ENCODE results near the gene HABP2.

DNA sequence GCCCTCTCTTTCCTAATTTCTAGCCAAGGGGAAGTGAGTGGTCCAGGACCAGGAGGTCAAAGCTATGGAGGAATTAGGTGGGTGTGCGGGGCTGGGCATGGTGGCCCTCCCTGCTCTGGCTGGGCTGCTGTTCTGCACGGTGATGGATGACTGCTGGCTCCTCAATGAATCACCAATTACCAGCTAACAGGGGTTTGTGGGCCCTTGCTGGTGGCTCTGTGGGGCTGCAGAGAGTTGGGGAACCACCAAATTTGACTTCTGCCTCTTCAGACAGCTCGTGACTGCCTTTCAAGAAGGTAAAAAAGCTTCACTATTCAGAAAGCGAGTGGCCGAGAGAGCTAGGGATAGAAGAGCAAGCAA is 35.0 kb upstream of the HABP2 start:
- TF ChIP-seq ZFP41 (tag by site-specific recombination; IDR thresholded peaks at IDR 0.05; ENCODE audit: borderline replicate concordance) = no peak
- no peak for TF ChIP-seq ZNF610 (tag by site-specific recombination; IDR thresholded peaks at IDR 0.05; ENCODE audit: borderline replicate concordance)
- no peak for TF ChIP-seq ZNF274 (IDR thresholded peaks at IDR 0.05; ENCODE audit: low read length)
- TF ChIP-seq ZNF274 (tag by site-specific recombination; IDR thresholded peaks at IDR 0.05; ENCODE audit: borderline replicate concordance) = no peak
- TF ChIP-seq, protein P1, sequence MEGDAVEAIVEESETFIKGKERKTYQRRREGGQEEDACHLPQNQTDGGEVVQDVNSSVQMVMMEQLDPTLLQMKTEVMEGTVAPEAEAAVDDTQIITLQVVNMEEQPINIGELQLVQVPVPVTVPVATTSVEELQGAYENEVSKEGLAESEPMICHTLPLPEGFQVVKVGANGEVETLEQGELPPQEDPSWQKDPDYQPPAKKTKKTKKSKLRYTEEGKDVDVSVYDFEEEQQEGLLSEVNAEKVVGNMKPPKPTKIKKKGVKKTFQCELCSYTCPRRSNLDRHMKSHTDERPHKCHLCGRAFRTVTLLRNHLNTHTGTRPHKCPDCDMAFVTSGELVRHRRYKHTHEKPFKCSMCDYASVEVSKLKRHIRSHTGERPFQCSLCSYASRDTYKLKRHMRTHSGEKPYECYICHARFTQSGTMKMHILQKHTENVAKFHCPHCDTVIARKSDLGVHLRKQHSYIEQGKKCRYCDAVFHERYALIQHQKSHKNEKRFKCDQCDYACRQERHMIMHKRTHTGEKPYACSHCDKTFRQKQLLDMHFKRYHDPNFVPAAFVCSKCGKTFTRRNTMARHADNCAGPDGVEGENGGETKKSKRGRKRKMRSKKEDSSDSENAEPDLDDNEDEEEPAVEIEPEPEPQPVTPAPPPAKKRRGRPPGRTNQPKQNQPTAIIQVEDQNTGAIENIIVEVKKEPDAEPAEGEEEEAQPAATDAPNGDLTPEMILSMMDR (tag by site-specific recombination; IDR thresholded peaks at IDR 0.05) = no peak
- no peak for TF ChIP-seq ZNF114 (tag by site-specific recombination; IDR thresholded peaks at IDR 0.05)
- TF ChIP-seq ZNF138 (tag by site-specific recombination; IDR thresholded peaks at IDR 0.05; ENCODE audit: borderline replicate concordance) = no peak
- TF ChIP-seq, protein P2, sequence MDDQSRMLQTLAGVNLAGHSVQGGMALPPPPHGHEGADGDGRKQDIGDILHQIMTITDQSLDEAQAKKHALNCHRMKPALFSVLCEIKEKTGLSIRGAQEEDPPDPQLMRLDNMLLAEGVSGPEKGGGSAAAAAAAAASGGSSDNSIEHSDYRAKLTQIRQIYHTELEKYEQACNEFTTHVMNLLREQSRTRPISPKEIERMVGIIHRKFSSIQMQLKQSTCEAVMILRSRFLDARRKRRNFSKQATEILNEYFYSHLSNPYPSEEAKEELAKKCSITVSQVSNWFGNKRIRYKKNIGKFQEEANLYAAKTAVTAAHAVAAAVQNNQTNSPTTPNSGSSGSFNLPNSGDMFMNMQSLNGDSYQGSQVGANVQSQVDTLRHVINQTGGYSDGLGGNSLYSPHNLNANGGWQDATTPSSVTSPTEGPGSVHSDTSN (CRISPR knock-in tag; IDR thresholded peaks at IDR 0.05) = no peak
- TF ChIP-seq, protein P3, sequence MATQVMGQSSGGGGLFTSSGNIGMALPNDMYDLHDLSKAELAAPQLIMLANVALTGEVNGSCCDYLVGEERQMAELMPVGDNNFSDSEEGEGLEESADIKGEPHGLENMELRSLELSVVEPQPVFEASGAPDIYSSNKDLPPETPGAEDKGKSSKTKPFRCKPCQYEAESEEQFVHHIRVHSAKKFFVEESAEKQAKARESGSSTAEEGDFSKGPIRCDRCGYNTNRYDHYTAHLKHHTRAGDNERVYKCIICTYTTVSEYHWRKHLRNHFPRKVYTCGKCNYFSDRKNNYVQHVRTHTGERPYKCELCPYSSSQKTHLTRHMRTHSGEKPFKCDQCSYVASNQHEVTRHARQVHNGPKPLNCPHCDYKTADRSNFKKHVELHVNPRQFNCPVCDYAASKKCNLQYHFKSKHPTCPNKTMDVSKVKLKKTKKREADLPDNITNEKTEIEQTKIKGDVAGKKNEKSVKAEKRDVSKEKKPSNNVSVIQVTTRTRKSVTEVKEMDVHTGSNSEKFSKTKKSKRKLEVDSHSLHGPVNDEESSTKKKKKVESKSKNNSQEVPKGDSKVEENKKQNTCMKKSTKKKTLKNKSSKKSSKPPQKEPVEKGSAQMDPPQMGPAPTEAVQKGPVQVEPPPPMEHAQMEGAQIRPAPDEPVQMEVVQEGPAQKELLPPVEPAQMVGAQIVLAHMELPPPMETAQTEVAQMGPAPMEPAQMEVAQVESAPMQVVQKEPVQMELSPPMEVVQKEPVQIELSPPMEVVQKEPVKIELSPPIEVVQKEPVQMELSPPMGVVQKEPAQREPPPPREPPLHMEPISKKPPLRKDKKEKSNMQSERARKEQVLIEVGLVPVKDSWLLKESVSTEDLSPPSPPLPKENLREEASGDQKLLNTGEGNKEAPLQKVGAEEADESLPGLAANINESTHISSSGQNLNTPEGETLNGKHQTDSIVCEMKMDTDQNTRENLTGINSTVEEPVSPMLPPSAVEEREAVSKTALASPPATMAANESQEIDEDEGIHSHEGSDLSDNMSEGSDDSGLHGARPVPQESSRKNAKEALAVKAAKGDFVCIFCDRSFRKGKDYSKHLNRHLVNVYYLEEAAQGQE (tag by site-specific recombination; IDR thresholded peaks at IDR 0.05) = no peak
- TF ChIP-seq ZNF521 (tag by site-specific recombination; IDR thresholded peaks at IDR 0.05) = no peak
- TF ChIP-seq YY2 (tag by site-specific recombination; IDR thresholded peaks at IDR 0.05) = no peak
- no peak for TF ChIP-seq HOXA7 (CRISPR knock-in tag; IDR thresholded peaks at IDR 0.05; ENCODE audit: borderline replicate concordance)

Measured in HEK293 (cell line).